Skeletal muscle tissue (tissue), 4 donors: Measurements from ENCODE around the gene NNAT. TPM values are rescaled to one million over a fixed set of nuclear protein-coding genes. Genes with fewer than 3 reads are reported as not detected.

Experiments used
- H3K27ac ChIP-seq: one replicate; pipeline ENCODE4 v1.7.0; 2013; ENCODE audit warnings: mild to moderate bottlenecking, low read depth, low read length, inconsistent platforms
- H3K27me3 ChIP-seq, 3 donors: one replicate each; pipeline ENCODE4 v1.7.0; 2013; ENCODE audit warnings: low read length in 3 of 3; ENCODE audit not compliant: control insufficient read depth in 3 of 3, insufficient read depth in 3 of 3
- H3K36me3 ChIP-seq, 3 donors: one replicate each; pipeline ENCODE4 v1.7.0; 2013; ENCODE audit warnings: low read length in 3 of 3; ENCODE audit not compliant: control insufficient read depth in 3 of 3, insufficient read depth in 3 of 3
- H3K4me1 ChIP-seq, 3 donors: one replicate each; pipeline ENCODE4 v1.7.0; 2013; ENCODE audit warnings: low read length in 3 of 3, mild to moderate bottlenecking in 3 of 3; ENCODE audit not compliant: control insufficient read depth in 3 of 3, insufficient read depth in 3 of 3
- H3K4me3 ChIP-seq, 3 donors: one replicate each; pipeline ENCODE4 v1.7.0; 2013; ENCODE audit warnings: low read length in 3 of 3
- H3K9ac ChIP-seq, 3 donors: one replicate each; pipeline ENCODE4 v1.7.0; 2013; ENCODE audit warnings: low read length in 3 of 3, mild to moderate bottlenecking in 3 of 3, moderate library complexity in 2 of 3, low read depth in 1 of 3
- H3K9me3 ChIP-seq, 3 donors: one replicate each; pipeline ENCODE4 v1.7.0; 2013; ENCODE audit warnings: low read length in 3 of 3; ENCODE audit not compliant: control insufficient read depth in 3 of 3
- total RNA-seq: library from RNA; depleted of rRNA; stranded (reverse); fragments of >200 nt; gene quantifications from one replicate; pipeline ENCODE4 v1.2.3, GENCODE V29; 2014
- donor health status: Osteomylitis.

NNAT gene
- total RNA-seq, 1 donor from 2014 or later, result 133 TPM

DNA sequence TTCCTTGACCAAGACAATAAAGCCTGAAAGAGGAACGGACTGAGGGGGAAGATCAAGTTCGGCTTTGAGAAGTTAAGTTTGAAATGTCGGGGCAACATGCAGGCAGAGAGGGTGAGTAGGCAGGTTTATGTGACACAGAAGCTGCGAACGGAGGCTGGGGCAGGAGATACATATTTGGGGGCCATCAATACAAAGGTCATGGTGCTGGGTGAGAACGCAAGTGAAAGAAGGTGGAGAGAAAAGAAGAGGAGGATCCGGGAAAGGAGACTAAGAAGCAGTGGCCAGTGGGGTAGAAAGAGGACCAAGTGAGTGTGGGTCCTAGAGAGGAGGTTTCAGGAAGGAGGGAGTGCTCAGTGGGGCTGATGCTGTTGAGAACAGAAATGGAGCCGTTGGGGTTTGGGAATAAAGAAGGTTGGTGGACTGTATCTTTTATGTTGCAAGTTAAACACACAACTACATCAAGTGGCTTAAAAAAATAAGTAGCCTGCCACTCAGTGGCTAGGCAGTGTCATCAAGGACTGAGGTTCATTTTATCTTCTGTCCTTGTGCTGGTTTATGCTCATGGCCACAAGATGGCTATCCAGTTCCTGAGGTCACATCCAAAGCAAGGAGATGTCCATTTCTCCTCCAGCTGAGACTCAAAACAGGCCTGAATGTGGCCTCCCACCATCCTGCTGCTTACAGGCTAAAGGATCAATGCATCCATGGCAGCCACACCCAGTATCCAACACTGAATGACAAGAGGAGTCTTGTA, 8.3 kb downstream of the NNAT start:
- Histone ChIP-seq H3K4me1 (peaks cover 28 to 31% (median 29%) of the 10 kb centered on the region in 3 donors), H3K9ac (no peak overlapping the region), H3K27me3 (no peaks in the 10 kb centered on the region), H3K36me3 (peaks cover 0 to 2% (median 2%) of the 10 kb centered on the region in 3 donors), H3K4me3 (no peak overlapping the region), H3K9me3 (no peaks in the 10 kb centered on the region), H3K27ac (no peak overlapping the region)

DNA sequence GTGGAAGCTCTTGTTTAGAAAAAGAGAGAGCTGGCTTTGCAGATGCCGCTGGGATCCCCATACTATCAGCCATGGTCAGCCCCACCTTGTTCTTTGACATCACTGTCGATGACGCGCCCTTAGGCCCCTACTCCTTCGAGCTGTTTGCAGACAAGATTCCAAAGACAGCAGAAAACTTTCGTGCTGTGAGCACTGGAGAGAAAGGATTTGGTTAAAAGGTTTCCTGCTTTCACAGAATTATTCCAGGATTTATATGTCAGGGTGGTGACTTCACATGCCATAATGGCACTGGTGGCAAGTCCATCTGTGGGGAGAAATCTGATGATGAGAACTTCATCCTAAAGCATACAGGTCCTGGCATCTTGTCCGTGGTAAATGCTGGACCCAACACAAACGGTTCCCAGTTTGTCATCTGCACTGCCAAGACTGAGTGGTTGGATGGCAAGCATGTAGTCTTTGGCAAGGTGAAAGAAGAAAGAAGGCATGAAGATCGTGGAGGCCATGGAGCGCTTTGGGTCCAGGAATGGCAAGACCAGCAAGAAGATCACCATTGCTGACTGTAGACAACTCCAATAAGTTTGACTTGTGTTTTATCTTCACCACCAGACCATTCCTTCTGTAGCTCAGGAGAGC, 9.0 kb downstream of the NNAT start:
- Histone ChIP-seq H3K36me3 (peaks cover 0 to 2% (median under 1%) of the 10 kb centered on the region in 3 donors), H3K9ac (no peak overlapping the region), H3K27me3 (no peaks in the 10 kb centered on the region), H3K9me3 (no peaks in the 10 kb centered on the region), H3K27ac (no peak overlapping the region), H3K4me1 (peaks cover 23 to 29% (median 25%) of the 10 kb centered on the region in 3 donors), H3K4me3 (no peak overlapping the region)

DNA sequence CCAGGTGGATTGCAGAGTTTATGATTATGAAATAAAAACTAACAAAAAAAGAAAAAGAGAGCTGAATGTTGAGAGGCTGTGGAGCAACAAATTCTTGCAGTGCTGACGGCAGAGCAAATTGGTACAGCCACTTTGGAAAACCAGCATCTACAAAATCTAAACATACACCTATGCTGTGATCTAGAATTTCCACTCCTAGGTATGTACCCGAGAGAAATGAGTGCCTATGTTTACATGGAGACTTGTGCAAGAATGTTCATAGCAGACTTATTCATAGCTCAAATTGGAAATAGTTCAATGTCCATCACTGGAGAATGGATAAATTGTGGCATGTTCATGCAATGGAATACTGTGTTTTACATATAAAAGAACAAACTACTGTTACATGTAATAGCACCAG, 9.6 kb downstream of the NNAT start:
- Histone ChIP-seq H3K9me3 (no peaks in the 10 kb centered on the region), H3K27ac (no peak overlapping the region), H3K4me1 (peaks cover 17 to 22% (median 19%) of the 10 kb centered on the region in 3 donors), H3K9ac (no peak overlapping the region), H3K36me3 (peaks cover 0 to 2% (median 0%) of the 10 kb centered on the region in 3 donors), H3K27me3 (no peaks in the 10 kb centered on the region), H3K4me3 (no peak overlapping the region)

DNA sequence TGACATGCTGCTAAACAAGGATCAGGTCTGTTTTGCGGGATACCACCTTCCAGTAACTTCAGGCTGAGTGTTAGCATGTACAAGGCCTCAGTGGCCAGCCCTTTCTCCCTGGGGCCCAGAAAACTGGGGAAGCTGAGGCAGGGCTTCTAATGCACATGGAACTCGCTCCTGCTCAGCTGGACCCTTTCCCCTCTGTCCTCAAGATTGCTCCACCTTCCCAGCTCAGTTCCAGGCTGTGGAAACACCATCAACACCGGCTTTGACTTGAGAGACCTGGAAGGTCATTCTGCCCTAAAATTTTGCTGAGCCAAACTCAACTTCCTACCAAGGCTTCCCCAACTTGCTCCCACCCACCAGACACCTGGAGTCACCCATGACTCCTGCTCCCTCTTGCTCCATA, 10.8 kb downstream of the NNAT start:
- no peak overlapping the region for H3K27ac ChIP-seq
- peaks cover 0 to 2% (median 0%) of the 10 kb centered on the region in 3 donors for H3K36me3 ChIP-seq
- no peak overlapping the region for H3K9ac ChIP-seq
- H3K4me1 ChIP-seq, result peaks cover 8 to 13% (median 11%) of the 10 kb centered on the region in 3 donors
- H3K9me3 ChIP-seq, result no peaks in the 10 kb centered on the region
- H3K27me3 ChIP-seq, result no peaks in the 10 kb centered on the region
- no peak overlapping the region for H3K4me3 ChIP-seq

DNA sequence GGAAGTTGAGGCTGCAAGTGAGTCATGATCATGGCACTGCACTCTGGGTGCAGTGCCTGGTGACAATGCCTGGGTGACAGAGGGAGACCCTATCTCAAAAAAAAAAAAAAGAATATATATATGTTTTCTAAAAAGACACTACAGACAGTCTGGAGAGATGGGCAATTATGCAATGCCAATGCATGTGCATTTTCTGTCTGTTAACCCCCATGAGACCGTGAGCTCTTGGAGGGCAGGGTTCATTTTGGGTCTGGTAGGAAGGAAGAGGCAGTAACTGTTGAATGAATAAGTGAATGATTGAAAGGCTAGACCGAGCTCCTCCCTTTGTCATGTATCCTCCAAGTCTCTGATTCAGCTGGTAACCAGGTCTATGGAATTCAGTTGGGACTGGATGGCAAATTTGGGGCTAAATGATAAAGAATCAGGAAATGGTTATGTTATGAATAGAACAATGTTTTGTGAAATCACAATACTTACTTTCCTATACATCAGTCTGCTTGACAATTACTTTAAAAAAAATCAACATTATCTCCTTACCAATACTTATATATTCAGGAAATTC, 12.2 kb downstream of the NNAT start:
- Histone ChIP-seq H3K36me3 (no peaks in the 10 kb centered on the region), H3K9ac (no peak overlapping the region), H3K9me3 (no peaks in the 10 kb centered on the region), H3K4me3 (no peak overlapping the region), H3K27me3 (no peaks in the 10 kb centered on the region), H3K27ac (no peak overlapping the region), H3K4me1 (peaks cover 7 to 11% (median 11%) of the 10 kb centered on the region in 3 donors)

DNA sequence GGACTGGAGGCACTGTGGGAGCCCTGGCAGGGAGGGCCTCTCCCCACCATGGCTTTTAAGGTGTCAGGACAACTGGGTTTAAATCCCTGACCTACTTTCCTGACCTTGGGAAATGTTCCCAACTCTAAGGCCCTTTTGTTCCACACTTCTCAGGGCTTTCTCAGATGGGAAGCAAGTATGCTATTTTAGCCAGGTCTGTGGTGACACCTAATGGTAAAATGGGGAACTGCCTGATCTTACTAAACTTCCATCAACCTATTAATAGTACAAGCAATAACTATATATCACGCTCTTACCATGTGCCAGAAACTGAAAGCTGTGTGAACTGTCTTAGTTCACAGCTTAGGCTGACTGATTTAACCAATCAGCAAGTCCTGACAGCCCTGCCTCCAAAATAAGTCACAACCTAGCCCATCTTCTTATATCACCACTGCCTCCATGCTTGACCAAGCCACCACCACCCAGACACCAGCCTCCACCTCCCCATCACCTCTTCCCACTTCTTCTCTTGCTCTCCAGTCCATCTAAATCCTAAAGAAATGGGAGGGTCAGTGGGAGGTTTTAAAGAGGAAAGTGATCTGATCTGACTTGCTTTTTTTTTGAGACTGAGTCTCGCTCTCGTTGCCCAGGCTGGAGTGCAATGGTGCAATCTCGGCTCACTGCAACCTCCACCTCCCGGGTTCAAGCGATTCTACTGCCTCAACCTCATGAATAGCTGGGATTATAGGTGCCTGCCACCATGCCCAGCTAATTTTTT, 13.5 kb downstream of the NNAT start:
- Histone ChIP-seq H3K36me3 (no peaks in the 10 kb centered on the region), H3K27ac (no peak overlapping the region), H3K4me1 (peaks cover 2 to 3% (median 3%) of the 10 kb centered on the region in 3 donors)

DNA sequence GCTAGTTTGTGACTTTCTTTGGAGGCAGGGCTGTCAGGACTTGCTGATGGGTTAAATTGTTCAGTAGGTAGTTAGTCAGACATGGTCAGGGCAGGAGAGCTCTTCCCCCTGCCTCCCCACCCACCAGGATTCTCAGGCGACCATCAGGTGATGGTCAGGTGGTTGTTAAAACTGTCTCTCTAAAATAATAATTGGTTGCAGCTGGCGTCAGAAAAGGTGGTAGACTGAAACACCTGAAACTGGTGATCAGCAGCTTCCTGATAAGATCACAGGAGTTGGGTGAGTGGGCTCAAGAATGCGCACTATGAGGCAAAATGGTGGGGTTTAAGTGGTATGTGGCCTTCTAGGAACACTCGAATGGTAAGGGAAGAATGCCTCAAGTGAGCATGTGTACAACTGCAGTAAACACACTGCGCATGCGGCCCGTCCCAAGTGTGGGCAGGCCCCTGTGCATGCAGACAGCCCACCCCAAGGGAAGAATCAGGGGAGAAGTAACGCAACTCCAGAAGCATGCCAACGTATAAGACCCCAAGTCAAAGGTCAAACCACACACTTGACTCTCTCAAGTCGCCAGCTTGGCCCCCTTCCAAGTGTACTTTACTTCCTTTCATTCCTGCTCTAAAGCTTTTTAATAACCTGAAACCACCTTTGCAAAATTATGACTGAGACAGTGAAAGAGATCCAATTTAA, 14.5 kb downstream of the NNAT start:
- no peak overlapping the region for H3K27ac ChIP-seq
- no peaks in the 10 kb centered on the region for H3K36me3 ChIP-seq
- no peaks in the 10 kb centered on the region for H3K9me3 ChIP-seq

More for the DNA sequence above, 13.5 kb downstream of the NNAT start:
- H3K9ac ChIP-seq, result no peak overlapping the region
- H3K4me3 ChIP-seq, result no peak overlapping the region
- H3K9me3 ChIP-seq, result no peaks in the 10 kb centered on the region
- H3K27me3 ChIP-seq, result no peaks in the 10 kb centered on the region

DNA sequence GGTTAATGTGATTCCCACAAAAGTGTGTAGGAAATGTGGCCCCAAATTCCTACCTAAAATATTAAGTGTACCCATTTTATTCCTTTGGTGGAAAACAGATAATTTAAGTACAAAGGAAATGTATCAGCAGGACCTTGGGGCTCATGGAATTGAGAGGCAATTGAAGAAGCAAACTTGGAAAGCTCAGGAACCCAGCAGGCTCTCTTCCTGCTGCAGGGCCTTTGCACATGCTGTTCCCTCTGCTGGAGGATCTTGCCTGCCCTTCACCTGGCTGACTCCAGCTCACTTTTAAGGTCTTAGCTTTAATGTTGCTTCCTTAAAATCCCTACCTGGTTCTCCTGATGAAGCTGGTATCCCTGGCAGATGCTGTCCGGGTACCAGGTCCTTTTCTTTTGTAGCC, 16.5 kb downstream of the NNAT start:
- no peaks in the 10 kb centered on the region for H3K9me3 ChIP-seq
- H3K27ac ChIP-seq, result no peak overlapping the region
- no peak overlapping the region for H3K9ac ChIP-seq
- no peaks in the 10 kb centered on the region for H3K36me3 ChIP-seq
- peaks cover 2 to 3% (median 3%) of the 10 kb centered on the region in 3 donors for H3K4me1 ChIP-seq
- H3K27me3 ChIP-seq, result no peaks in the 10 kb centered on the region
- H3K4me3 ChIP-seq, result no peak overlapping the region

More for the DNA sequence above, 14.5 kb downstream of the NNAT start:
- Histone ChIP-seq H3K9ac (no peak overlapping the region), H3K4me3 (no peak overlapping the region), H3K4me1 (peaks cover 2 to 3% (median 3%) of the 10 kb centered on the region in 3 donors), H3K27me3 (no peaks in the 10 kb centered on the region)

DNA sequence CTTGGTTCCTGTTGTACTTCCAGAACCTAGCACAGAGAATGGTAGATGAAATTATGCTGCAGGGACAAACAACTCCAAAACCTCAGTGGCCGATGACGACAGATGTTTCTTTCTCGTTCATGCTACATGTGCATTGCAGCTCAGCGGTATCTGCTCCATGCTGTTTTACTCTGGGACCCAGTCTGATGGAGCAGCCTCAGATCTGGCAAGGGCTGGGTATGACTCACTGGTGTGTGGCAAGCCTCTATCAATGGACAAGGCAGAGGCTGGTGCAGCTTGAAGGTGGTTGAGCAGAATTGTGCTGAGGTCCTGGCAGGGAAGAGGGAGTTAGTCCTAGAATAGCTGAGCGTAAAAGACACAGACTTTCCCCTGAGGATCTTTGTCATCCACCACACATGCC, 17.0 kb downstream of the NNAT start:
- no peaks in the 10 kb centered on the region for H3K36me3 ChIP-seq
- H3K9me3 ChIP-seq, result no peaks in the 10 kb centered on the region
- no peak overlapping the region for H3K4me3 ChIP-seq
- H3K4me1 ChIP-seq, result peaks cover 2 to 3% (median 3%) of the 10 kb centered on the region in 3 donors
- no peak overlapping the region for H3K9ac ChIP-seq
- no peak overlapping the region for H3K27ac ChIP-seq
- no peaks in the 10 kb centered on the region for H3K27me3 ChIP-seq
